B cell (primary cell): ENCODE data around the gene ATAD3B. TPM values are rescaled to one million over a fixed set of nuclear protein-coding genes. Genes with fewer than 3 reads are reported as not detected.

Experiments used
- ATAC-seq: fragments of 200-7000 bp; cut with Tn5 transposase; one replicate; pipeline ENCODE4 v1.10.0; 2021; ENCODE audit warnings: low read depth, mild to moderate bottlenecking, moderate number of reproducible peaks, moderate library complexity
- CTCF ChIA-PET: fragments of 350-600 bp; sonication (Branson Sonifier 250); formaldehyde crosslinking; loops from one replicate; lab custom pipeline; 2021; ENCODE audit warnings: antibody characterized with exemption, inconsistent platforms; lab: Charles Lee
- POLR2A ChIA-PET: fragments of 350-600 bp; sonication (Branson Sonifier 250); formaldehyde crosslinking; loops from one replicate; lab custom pipeline; 2021; ENCODE audit warnings: antibody characterized with exemption; lab: Charles Lee
- DNase-seq: peaks from one replicate; pipeline ENCODE4 v3.0.0; 2013
- H2AFZ ChIP-seq: 2 replicates; pipeline ENCODE4 v1.6.1; 2012; ENCODE audit warnings: mild to moderate bottlenecking, low read depth, low read length; ENCODE audit not compliant: insufficient read depth, poor library complexity, severe bottlenecking
- H3K27ac ChIP-seq, 2 donors: 1 replicate in 1 of 2; 2 replicates in 1 of 2; pipeline ENCODE4 v1.5.1; 2012 to 2013; ENCODE audit warnings: low read length in 2 of 2, mild to moderate bottlenecking in 2 of 2, moderate library complexity in 1 of 2
- H3K27me3 ChIP-seq, 4 experiments: fragments of 200-600 bp in 1 of 4; sonication (generic) in 1 of 4; replicated peaks in 1 of 4; 1 replicate in 2 of 4; 2 replicates in 2 of 4; pipeline versions ENCODE4 v1.6.1 to v1.7.0; 2013 to 2016; ENCODE audit warnings: low read length in 3 of 4, mild to moderate bottlenecking in 2 of 4, mixed read lengths in 1 of 4, moderate library complexity in 1 of 4; ENCODE audit not compliant: insufficient read depth in 4 of 4, control insufficient read depth in 3 of 4; ENCODE audit errors: control extremely low read depth in 1 of 4
- H3K36me3 ChIP-seq, 2 experiments: replicated peaks in 1 of 2; 1 replicate in 1 of 2; 2 replicates in 1 of 2; pipeline versions ENCODE4 v1.6.1 to v1.7.1; 2013; ENCODE audit warnings: low read length in 1 of 2; ENCODE audit not compliant: insufficient read depth in 2 of 2, control insufficient read depth in 1 of 2; ENCODE audit errors: control extremely low read depth in 1 of 2, extremely low read depth in 1 of 2
- H3K4me1 ChIP-seq, 2 donors: fragments of 200-600 bp in 1 of 2; sonication (generic) in 1 of 2; 1 replicate in 1 of 2; 2 replicates in 1 of 2; pipeline versions ENCODE4 v1.5.1 to v1.6.1; 2013 to 2017; ENCODE audit warnings: low read length in 2 of 2; ENCODE audit not compliant: control insufficient read depth in 2 of 2, insufficient read depth in 2 of 2
- H3K4me2 ChIP-seq: replicated peaks from 2 replicates; pipeline ENCODE3; 2012; ENCODE audit warnings: mild to moderate bottlenecking, low read depth, low read length; ENCODE audit not compliant: poor library complexity, severe bottlenecking
- H3K4me3 ChIP-seq, 5 experiments: fragments of 200-600 bp in 1 of 5; sonication (generic) in 1 of 5; 1 replicate in 3 of 5; 2 replicates in 2 of 5; pipeline versions ENCODE4 v1.5.1 to v1.7.0; 2011 to 2016; ENCODE audit warnings: low read length in 4 of 5, mild to moderate bottlenecking in 4 of 5, low read depth in 2 of 5, control low read depth in 1 of 5, moderate library complexity in 1 of 5; ENCODE audit not compliant: insufficient read depth in 1 of 5; ENCODE audit errors: control extremely low read depth in 1 of 5, extremely low read depth in 1 of 5
- H3K79me2 ChIP-seq: fragments of 200-600 bp; sonication (generic); one replicate; pipeline ENCODE4 v1.6.0; 2016; ENCODE audit warnings: low read length; ENCODE audit not compliant: control insufficient read depth, insufficient read depth
- H3K9ac ChIP-seq: fragments of 200-600 bp; sonication (generic); 2 replicates; pipeline ENCODE4 v1.6.1; 2017; ENCODE audit warnings: mild to moderate bottlenecking, low read length, moderate library complexity
- H3K9me3 ChIP-seq, 3 donors: one replicate each; pipeline versions ENCODE4 v1.6.1 to v1.7.1; 2013; ENCODE audit warnings: low read length in 2 of 3; ENCODE audit not compliant: control insufficient read depth in 2 of 3, insufficient read depth in 1 of 3; ENCODE audit errors: control extremely low read depth in 1 of 3
- H4K20me1 ChIP-seq: 2 replicates; pipeline ENCODE4 v1.6.0; 2012; ENCODE audit warnings: mild to moderate bottlenecking, low read length; ENCODE audit not compliant: insufficient read depth, control insufficient read depth, poor library complexity, severe bottlenecking
- H3K27ac Mint-ChIP-seq: one replicate; pipeline ENCODE4 v1.8.0; 2021; ENCODE audit warnings: mixed read lengths
- H3K27me3 Mint-ChIP-seq: one replicate; pipeline ENCODE4 v1.8.0; 2021; ENCODE audit warnings: mixed read lengths
- H3K4me1 Mint-ChIP-seq: one replicate; pipeline ENCODE4 v1.8.0; 2021; ENCODE audit warnings: mixed read lengths
- H3K4me3 Mint-ChIP-seq: one replicate; pipeline ENCODE4 v1.8.0; 2021; ENCODE audit warnings: mixed read lengths
- H3K9me3 Mint-ChIP-seq: one replicate; pipeline ENCODE4 v1.8.0; 2022; ENCODE audit warnings: mixed read lengths; ENCODE audit not compliant: insufficient read depth
- EZH2 ChIP-seq: IDR thresholded peaks from 2 replicates; pipeline ENCODE4 v1.6.1; 2012; ENCODE audit warnings: borderline replicate concordance, low read depth, mild to moderate bottlenecking, moderate library complexity, low read length; ENCODE audit not compliant: insufficient read depth, poor library complexity, severe bottlenecking
- WGBS: methylation state at CpG from one replicate; pipeline ENCODE4 v1.1.5; 2013; ENCODE audit warnings: missing lambda C conversion rate; ENCODE audit not compliant: insufficient coverage; 5-methylcytosine and 5-hydroxymethylcytosine counted together
- intact Hi-C: fragments of 100-400 bp; cut with micrococcal nuclease; formaldehyde crosslinking; loops from one replicate; pipeline ENCODE4 v1.10.0; 2022
- polyA plus RNA-seq: library from polyadenylated mRNA; depleted of rRNA; stranded (reverse); fragments of >200 nt; gene quantifications from 2 replicates; pipeline ENCODE4 v1.2.3, GENCODE V29; 2012
- total RNA-seq, 2 donors: library from RNA; stranded (reverse); fragments of 120-200 nt in 1 of 2; gene quantifications; 1 replicate in 1 of 2; 2 replicates in 1 of 2; pipeline versions ENCODE4 v1.2.3 to v1.2.4, GENCODE V29; 2013 to 2022
- TF ChIP-seq, protein P1 (sequence below): fragments of 200-600 bp; IDR thresholded peaks from one replicate; pipeline ENCODE4 v1.8.0; 2022; ENCODE audit warnings: antibody characterized with exemption, mild to moderate bottlenecking

ATAD3B gene
- total and polyA plus RNA-seq, 2 donors (not counting 1 experiment from before 2014, with no cell fraction given) = 50.9 to 51.5 TPM

GRCh38 chr1:1435911-1436629, 35.5 kb upstream of the ATAD3B start:
- peaks cover 0 to 31% (median 0%) of the 10 kb centered on the region in 3 donors for H3K9me3 ChIP-seq
- no peak overlapping the region for H2AFZ ChIP-seq
- H3K4me3 ChIP-seq = peak overlapping the region in 2 of 5 experiments; percentile 32 to 41
- no peaks in the 10 kb centered on the region for H3K79me2 ChIP-seq
- POLR2A ChIA-PET = no interaction called here
- TF ChIP-seq, protein P1, sequence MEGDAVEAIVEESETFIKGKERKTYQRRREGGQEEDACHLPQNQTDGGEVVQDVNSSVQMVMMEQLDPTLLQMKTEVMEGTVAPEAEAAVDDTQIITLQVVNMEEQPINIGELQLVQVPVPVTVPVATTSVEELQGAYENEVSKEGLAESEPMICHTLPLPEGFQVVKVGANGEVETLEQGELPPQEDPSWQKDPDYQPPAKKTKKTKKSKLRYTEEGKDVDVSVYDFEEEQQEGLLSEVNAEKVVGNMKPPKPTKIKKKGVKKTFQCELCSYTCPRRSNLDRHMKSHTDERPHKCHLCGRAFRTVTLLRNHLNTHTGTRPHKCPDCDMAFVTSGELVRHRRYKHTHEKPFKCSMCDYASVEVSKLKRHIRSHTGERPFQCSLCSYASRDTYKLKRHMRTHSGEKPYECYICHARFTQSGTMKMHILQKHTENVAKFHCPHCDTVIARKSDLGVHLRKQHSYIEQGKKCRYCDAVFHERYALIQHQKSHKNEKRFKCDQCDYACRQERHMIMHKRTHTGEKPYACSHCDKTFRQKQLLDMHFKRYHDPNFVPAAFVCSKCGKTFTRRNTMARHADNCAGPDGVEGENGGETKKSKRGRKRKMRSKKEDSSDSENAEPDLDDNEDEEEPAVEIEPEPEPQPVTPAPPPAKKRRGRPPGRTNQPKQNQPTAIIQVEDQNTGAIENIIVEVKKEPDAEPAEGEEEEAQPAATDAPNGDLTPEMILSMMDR = no peak
- no peak for TF ChIP-seq EZH2
- peaks cover 24% of the 10 kb centered on the region for H3K27me3 Mint-ChIP-seq
- H3K4me1 Mint-ChIP-seq = peaks cover 15% of the 10 kb centered on the region
- H3K27me3 ChIP-seq = peaks cover 0 to 70% (median 33%) of the 10 kb centered on the region in 4 experiments
- intact Hi-C loops = no loop called here
- no peak overlapping the region for H3K9ac ChIP-seq
- peaks cover 35 to 42% of the 10 kb centered on the region in 2 donors for H3K4me1 ChIP-seq
- H3K4me2 ChIP-seq = peak overlapping the region; percentile 86
- WGBS = 22% methylated on average over 40 of the region's 40 CpGs
- no peak overlapping the region for H3K27ac Mint-ChIP-seq
- H3K4me3 Mint-ChIP-seq = peak overlapping the region; percentile 64
- H4K20me1 ChIP-seq = no peaks in the 10 kb centered on the region
- no peaks in the 10 kb centered on the region for H3K9me3 Mint-ChIP-seq
- H3K36me3 ChIP-seq = no peaks in the 10 kb centered on the region
- DNase-seq (peak; percentile 32), ATAC-seq (peak; percentile 6)
- CTCF ChIA-PET = no interaction called here
- H3K27ac ChIP-seq = no peak overlapping the region

DNA sequence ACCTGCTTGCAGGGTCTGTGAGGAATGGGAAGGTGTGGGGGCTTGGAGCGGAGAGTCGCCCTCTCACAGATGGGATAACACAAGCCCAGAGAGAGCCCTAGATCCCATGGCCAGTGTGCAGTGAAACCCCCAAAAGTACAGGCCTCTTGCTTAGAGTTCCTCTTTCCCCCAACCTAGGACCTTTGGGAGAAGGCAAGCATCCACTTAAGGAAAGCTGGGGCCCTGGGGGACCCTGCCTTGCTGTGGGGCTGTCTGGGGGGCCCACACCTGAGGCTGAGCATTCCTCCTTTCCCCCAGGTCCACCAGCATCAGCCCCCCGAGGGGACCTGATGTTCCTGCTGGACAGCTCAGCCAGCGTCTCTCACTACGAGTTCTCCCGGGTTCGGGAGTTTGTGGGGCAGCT, 34.9 kb upstream of the ATAD3B start:
- POLR2A ChIA-PET = no interaction called here
- peak overlapping the region; percentile 64 for H3K4me3 Mint-ChIP-seq
- peaks cover 0 to 31% (median 0%) of the 10 kb centered on the region in 3 donors for H3K9me3 ChIP-seq
- H3K9me3 Mint-ChIP-seq = no peaks in the 10 kb centered on the region
- peaks cover 24% of the 10 kb centered on the region for H3K27me3 Mint-ChIP-seq
- peak overlapping the region; percentile 86 for H3K4me2 ChIP-seq
- CTCF ChIA-PET = no interaction called here
- peaks cover 35 to 44% of the 10 kb centered on the region in 2 donors for H3K4me1 ChIP-seq
- no peak overlapping the region for H3K27ac Mint-ChIP-seq
- no peak overlapping the region for H3K27ac ChIP-seq
- H3K36me3 ChIP-seq = no peaks in the 10 kb centered on the region
- DNase-seq (peak; percentile 21), ATAC-seq (no peak)
- intact Hi-C loops = no loop called here
- H3K4me1 Mint-ChIP-seq = peaks cover 15% of the 10 kb centered on the region
- H3K4me3 ChIP-seq = no peak overlapping the region
- no peak overlapping the region for H3K9ac ChIP-seq
- peaks cover 0 to 73% (median 33%) of the 10 kb centered on the region in 4 experiments for H3K27me3 ChIP-seq
- H2AFZ ChIP-seq = no peak overlapping the region
- WGBS = over 99% methylated on average over 7 of the region's 7 CpGs
- TF ChIP-seq, protein P1 = no peak
- no peaks in the 10 kb centered on the region for H3K79me2 ChIP-seq
- H4K20me1 ChIP-seq = no peaks in the 10 kb centered on the region
